ENCODE measurements around the gene C10orf67. TPM values are rescaled to one million over a fixed set of nuclear protein-coding genes. Genes with fewer than 3 reads are reported as not detected.

Gene C10orf67
- total RNA-seq, 1 experiment from 2014 or later, result not detected

DNA sequence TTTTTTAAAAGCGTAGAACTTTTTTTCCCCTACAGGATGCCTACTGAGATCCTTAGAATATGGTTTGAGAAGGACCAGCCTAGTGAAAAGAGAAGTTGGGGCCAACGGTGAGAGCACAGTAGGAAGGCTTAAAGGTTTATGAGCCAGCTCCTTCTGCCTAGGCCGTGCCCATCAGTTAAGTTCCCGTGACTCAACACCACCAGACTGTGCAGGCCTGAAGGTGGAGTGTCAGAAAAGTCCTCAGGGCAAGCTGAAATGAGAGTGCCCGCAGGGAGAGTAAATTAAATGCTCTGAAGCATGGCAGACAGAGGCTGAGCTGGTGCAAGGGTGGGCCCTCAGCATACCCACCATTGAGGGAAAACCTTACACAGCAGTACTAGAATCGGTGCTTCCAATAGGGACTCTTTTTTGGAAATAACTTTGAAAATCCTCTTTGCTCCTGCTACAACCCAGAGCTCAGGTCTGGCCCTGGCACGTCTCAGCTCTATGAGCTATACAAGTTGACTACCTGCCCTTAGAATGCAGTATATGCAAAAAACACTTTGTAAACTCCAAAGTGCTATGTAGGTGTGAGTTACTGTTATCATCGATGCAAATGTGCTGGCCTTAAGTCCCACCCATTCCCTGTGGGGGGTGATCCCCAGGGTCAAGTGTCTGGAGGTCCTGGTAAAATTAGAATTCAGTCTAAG is 15.2 kb upstream of the C10orf67 start:
- Histone ChIP-seq H3K9me3 (ENCODE audit: control insufficient read depth in 1 of 2, insufficient read depth in 1 of 2, low read depth in 1 of 2, low read length in 2 of 2) (no peaks in the 10 kb centered on the region), H3K27me3 (ENCODE audit: insufficient read depth, low read length) (no peaks in the 10 kb centered on the region), H3K4me2 (ENCODE audit: low read length) (no peak overlapping the region), H3K27ac (ENCODE audit: low read depth, low read length) (no peak overlapping the region), H3K9ac (ENCODE audit: low read length) (no peak overlapping the region), H4K20me1 (ENCODE audit: insufficient read depth) (no peaks in the 10 kb centered on the region), H2AFZ (ENCODE audit: low read depth, low read length, poor library complexity, severe bottlenecking) (no peak overlapping the region), H3K79me2 (ENCODE audit: insufficient read depth, low read length) (no peaks in the 10 kb centered on the region), H3K9me2 (ENCODE audit: insufficient read depth) (no peaks in the 10 kb centered on the region), H3K4me1 (ENCODE audit: control insufficient read depth in 1 of 2, insufficient read depth in 2 of 2, low read length in 2 of 2) (no peaks in the 10 kb centered on the region), H3K4me3 (replicated peaks in 1 of 2; ENCODE audit: low read depth in 1 of 2, low read length in 2 of 2) (no peak overlapping the region), H3K36me3 (ENCODE audit: control insufficient read depth in 1 of 2, insufficient read depth in 2 of 2, low read length in 2 of 2) (no peaks in the 10 kb centered on the region)
- ChIA-PET RAD21 (ENCODE audit: low non-redundant PET in 1 of 2, low total read pairs in 2 of 2, uncharacterized antibody in 2 of 2, unreplicated experiment in 2 of 2) (no interaction called here), POLR2A (no interaction called here), CTCF (no interaction called here)
- no TSS peak for BruUV-seq (replicated peaks)
- DNase-seq (ENCODE audit: low read depth, low spot score), result no peak
- intact Hi-C loops (cut with micrococcal nuclease), result no loop called here
- no peak for ATAC-seq
- TF ChIP-seq EZH2 (IDR thresholded peaks at IDR 0.05) (no peak), CEBPB (IDR thresholded peaks at IDR 0.05; ENCODE audit: low read depth) (no peak)

DNA sequence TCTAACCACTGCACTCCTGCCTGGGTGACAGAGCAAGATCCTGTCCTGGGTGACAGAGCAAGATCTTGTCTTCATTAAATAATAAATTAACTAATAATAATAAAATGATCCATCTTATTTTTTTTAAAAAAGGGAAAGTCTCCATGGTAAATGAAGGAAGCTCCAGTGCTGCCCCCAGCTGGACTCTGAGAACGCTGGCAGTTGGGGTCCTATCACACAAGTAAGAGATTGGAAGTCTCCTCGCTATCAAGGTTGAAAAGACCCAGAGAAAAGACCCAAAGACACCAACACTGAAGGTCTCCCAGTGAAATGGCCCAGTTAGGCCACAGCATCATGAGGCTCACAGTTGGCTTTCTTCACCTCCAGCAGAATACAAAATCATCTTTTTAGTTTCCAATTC is 13.8 kb upstream of the C10orf67 start:
- no peaks in the 10 kb centered on the region for H3K9me3 ChIP-seq (ENCODE audit: control insufficient read depth in 1 of 2, insufficient read depth in 1 of 2, low read depth in 1 of 2, low read length in 2 of 2)
- no peak overlapping the region for H2AFZ ChIP-seq (ENCODE audit: low read depth, low read length, poor library complexity, severe bottlenecking)
- DNase-seq (ENCODE audit: low read depth, low spot score) (no peak), ATAC-seq (no peak)
- H3K27ac ChIP-seq (ENCODE audit: low read depth, low read length), result no peak overlapping the region
- no peaks in the 10 kb centered on the region for H3K4me1 ChIP-seq (ENCODE audit: control insufficient read depth in 1 of 2, insufficient read depth in 2 of 2, low read length in 2 of 2)
- TF ChIP-seq POLR2AphosphoS5 (IDR thresholded peaks at IDR 0.05; ENCODE audit: low read depth, low read length), result no peak
- TF ChIP-seq JUND (IDR thresholded peaks at IDR 0.05), result no peak
- no peak for TF ChIP-seq ZNF274 (IDR thresholded peaks at IDR 0.05; ENCODE audit: low read depth, low read length)
- TF ChIP-seq, protein P1, sequence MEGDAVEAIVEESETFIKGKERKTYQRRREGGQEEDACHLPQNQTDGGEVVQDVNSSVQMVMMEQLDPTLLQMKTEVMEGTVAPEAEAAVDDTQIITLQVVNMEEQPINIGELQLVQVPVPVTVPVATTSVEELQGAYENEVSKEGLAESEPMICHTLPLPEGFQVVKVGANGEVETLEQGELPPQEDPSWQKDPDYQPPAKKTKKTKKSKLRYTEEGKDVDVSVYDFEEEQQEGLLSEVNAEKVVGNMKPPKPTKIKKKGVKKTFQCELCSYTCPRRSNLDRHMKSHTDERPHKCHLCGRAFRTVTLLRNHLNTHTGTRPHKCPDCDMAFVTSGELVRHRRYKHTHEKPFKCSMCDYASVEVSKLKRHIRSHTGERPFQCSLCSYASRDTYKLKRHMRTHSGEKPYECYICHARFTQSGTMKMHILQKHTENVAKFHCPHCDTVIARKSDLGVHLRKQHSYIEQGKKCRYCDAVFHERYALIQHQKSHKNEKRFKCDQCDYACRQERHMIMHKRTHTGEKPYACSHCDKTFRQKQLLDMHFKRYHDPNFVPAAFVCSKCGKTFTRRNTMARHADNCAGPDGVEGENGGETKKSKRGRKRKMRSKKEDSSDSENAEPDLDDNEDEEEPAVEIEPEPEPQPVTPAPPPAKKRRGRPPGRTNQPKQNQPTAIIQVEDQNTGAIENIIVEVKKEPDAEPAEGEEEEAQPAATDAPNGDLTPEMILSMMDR (IDR thresholded peaks at IDR 0.05 in 2 of 3, conservative IDR thresholded peaks at IDR 0.05 in 1 of 3; ENCODE audit: borderline replicate concordance in 1 of 3, insufficient read depth in 1 of 3, low read depth in 2 of 3, low read length in 2 of 3), result peak in 2 of 3 experiments; percentile 19 to 37; a peak in 2 of 6 replicates
- no peak for TF ChIP-seq ELF1 (IDR thresholded peaks at IDR 0.05; ENCODE audit: borderline replicate concordance, low read depth)
- TF ChIP-seq SP1 (IDR thresholded peaks at IDR 0.05; ENCODE audit: low read depth), result no peak
- TF ChIP-seq, protein P2, sequence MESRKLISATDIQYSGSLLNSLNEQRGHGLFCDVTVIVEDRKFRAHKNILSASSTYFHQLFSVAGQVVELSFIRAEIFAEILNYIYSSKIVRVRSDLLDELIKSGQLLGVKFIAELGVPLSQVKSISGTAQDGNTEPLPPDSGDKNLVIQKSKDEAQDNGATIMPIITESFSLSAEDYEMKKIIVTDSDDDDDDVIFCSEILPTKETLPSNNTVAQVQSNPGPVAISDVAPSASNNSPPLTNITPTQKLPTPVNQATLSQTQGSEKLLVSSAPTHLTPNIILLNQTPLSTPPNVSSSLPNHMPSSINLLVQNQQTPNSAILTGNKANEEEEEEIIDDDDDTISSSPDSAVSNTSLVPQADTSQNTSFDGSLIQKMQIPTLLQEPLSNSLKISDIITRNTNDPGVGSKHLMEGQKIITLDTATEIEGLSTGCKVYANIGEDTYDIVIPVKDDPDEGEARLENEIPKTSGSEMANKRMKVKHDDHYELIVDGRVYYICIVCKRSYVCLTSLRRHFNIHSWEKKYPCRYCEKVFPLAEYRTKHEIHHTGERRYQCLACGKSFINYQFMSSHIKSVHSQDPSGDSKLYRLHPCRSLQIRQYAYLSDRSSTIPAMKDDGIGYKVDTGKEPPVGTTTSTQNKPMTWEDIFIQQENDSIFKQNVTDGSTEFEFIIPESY (IDR thresholded peaks at IDR 0.05; ENCODE audit: extremely low read depth, insufficient replicate concordance, low read length), result no peak
- peak; percentile 29 for TF ChIP-seq RAD21 (IDR thresholded peaks at IDR 0.05; ENCODE audit: low read depth)
- TF ChIP-seq CEBPB (IDR thresholded peaks at IDR 0.05; ENCODE audit: low read depth), result no peak
- TF ChIP-seq, protein P3, sequence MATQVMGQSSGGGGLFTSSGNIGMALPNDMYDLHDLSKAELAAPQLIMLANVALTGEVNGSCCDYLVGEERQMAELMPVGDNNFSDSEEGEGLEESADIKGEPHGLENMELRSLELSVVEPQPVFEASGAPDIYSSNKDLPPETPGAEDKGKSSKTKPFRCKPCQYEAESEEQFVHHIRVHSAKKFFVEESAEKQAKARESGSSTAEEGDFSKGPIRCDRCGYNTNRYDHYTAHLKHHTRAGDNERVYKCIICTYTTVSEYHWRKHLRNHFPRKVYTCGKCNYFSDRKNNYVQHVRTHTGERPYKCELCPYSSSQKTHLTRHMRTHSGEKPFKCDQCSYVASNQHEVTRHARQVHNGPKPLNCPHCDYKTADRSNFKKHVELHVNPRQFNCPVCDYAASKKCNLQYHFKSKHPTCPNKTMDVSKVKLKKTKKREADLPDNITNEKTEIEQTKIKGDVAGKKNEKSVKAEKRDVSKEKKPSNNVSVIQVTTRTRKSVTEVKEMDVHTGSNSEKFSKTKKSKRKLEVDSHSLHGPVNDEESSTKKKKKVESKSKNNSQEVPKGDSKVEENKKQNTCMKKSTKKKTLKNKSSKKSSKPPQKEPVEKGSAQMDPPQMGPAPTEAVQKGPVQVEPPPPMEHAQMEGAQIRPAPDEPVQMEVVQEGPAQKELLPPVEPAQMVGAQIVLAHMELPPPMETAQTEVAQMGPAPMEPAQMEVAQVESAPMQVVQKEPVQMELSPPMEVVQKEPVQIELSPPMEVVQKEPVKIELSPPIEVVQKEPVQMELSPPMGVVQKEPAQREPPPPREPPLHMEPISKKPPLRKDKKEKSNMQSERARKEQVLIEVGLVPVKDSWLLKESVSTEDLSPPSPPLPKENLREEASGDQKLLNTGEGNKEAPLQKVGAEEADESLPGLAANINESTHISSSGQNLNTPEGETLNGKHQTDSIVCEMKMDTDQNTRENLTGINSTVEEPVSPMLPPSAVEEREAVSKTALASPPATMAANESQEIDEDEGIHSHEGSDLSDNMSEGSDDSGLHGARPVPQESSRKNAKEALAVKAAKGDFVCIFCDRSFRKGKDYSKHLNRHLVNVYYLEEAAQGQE (IDR thresholded peaks at IDR 0.05; ENCODE audit: low read depth), result no peak
- TF ChIP-seq EZH2phosphoT487 (IDR thresholded peaks at IDR 0.05; ENCODE audit: borderline replicate concordance), result no peak
- no peaks in the 10 kb centered on the region for H3K27me3 ChIP-seq (ENCODE audit: insufficient read depth, low read length)
- ChIA-PET CTCF (interaction anchor here (1.0 to 1.7 kb wide), 2 partner anchors 8 to 44 kb away, joined by 3 to 4 read pairs; no protein-coding TSS in a partner anchor), RAD21 (ENCODE audit: low non-redundant PET in 1 of 2, low total read pairs in 2 of 2, uncharacterized antibody in 2 of 2, unreplicated experiment in 2 of 2) (no interaction called here), POLR2A (no interaction called here)
- H4K20me1 ChIP-seq (ENCODE audit: insufficient read depth), result no peaks in the 10 kb centered on the region
- no TSS peak for BruUV-seq (replicated peaks)
- no peak overlapping the region for H3K4me3 ChIP-seq (replicated peaks in 1 of 2; ENCODE audit: low read depth in 1 of 2, low read length in 2 of 2)
- H3K9ac ChIP-seq (ENCODE audit: low read length), result no peak overlapping the region
- no peaks in the 10 kb centered on the region for H3K36me3 ChIP-seq (ENCODE audit: control insufficient read depth in 1 of 2, insufficient read depth in 2 of 2, low read length in 2 of 2)
- no peaks in the 10 kb centered on the region for H3K79me2 ChIP-seq (ENCODE audit: insufficient read depth, low read length)
- intact Hi-C loops (cut with micrococcal nuclease), result no loop called here
- H3K9me2 ChIP-seq (ENCODE audit: insufficient read depth), result no peaks in the 10 kb centered on the region
- no peak overlapping the region for H3K4me2 ChIP-seq (ENCODE audit: low read length)

Measured in HCT116 (cell line).